SK-N-SH (cell line): ENCODE data around the gene RNF223. TPM values are rescaled to one million over a fixed set of nuclear protein-coding genes. Genes with fewer than 3 reads are reported as not detected.

Experiments
- CTCF ChIA-PET: fragments of 300-600, 350-600 bp; formaldehyde crosslinking; extraction: SDS; loops from one replicate; lab custom pipeline; 2021; lab: Yijun Ruan, JAX
- POLR2A ChIA-PET: fragments of 350-600 bp; sonication (Branson Sonifier 250); formaldehyde crosslinking; extraction: SDS; loops from one replicate; lab custom pipeline; 2020; ENCODE audit warnings: antibody characterized with exemption, inconsistent platforms; lab: Yijun Ruan, JAX
- DNase-seq: peaks from one replicate; pipeline ENCODE4 v3.0.0; 2012
- H2AFZ ChIP-seq: fragments of 200-600 bp; sonication (generic); 2 replicates; pipeline ENCODE4 v1.8.1; 2016; ENCODE audit warnings: antibody characterized with exemption, mild to moderate bottlenecking, low read depth
- H3F3A ChIP-seq: fragments of 200-600 bp; sonication (generic); replicated peaks from 2 replicates; pipeline ENCODE3; 2016; ENCODE audit warnings: antibody characterized with exemption, mild to moderate bottlenecking; ENCODE audit not compliant: insufficient read depth
- H3K27ac ChIP-seq, 2 experiments: fragments of 200-500 bp in 1 of 2; fragments of 200-600 bp in 1 of 2; sonication (Bioruptor generic) in 1 of 2; sonication (generic), shearing (Covaris generic) in 1 of 2; 2 replicates each; pipeline versions ENCODE4 v1.5.1 to v1.6.1; 2014 to 2016; ENCODE audit warnings: low read depth in 2 of 2, inconsistent platforms in 1 of 2, low read length in 1 of 2, mild to moderate bottlenecking in 1 of 2, mixed read lengths in 1 of 2
- H3K27me3 ChIP-seq: fragments of 200-600 bp; sonication (generic), shearing (Covaris generic); 2 replicates; pipeline ENCODE4 v1.6.1; 2016; ENCODE audit warnings: mixed run types; ENCODE audit not compliant: insufficient read depth
- H3K36me3 ChIP-seq, 2 experiments: fragments of 200-500 bp in 1 of 2; fragments of 200-600 bp in 1 of 2; sonication (Bioruptor generic) in 1 of 2; sonication (generic) in 1 of 2; replicated peaks in 1 of 2; 2 replicates each; pipeline versions ENCODE3 to v1.5.1; 2014 to 2016; ENCODE audit warnings: low read length in 1 of 2, mild to moderate bottlenecking in 1 of 2; ENCODE audit not compliant: insufficient read depth in 2 of 2, control insufficient read depth in 1 of 2
- H3K4me1 ChIP-seq, 2 experiments: fragments of 200-500 bp in 1 of 2; fragments of 200-600 bp in 1 of 2; sonication (Bioruptor generic) in 1 of 2; sonication (generic), shearing (Covaris generic) in 1 of 2; 2 replicates each; pipeline versions ENCODE4 v1.5.1 to v1.6.1; 2014 to 2016; ENCODE audit warnings: low read depth in 1 of 2, low read length in 1 of 2, mixed run types in 1 of 2; ENCODE audit not compliant: insufficient read depth in 2 of 2, control insufficient read depth in 1 of 2
- H3K4me2 ChIP-seq: fragments of 200-600 bp; sonication (generic), shearing (Covaris generic); 2 replicates; pipeline ENCODE4 v1.6.1; 2017; ENCODE audit warnings: mixed run types
- H3K4me3 ChIP-seq, 2 experiments: fragments of 200-500 bp in 1 of 2; fragments of 200-600 bp in 1 of 2; sonication (Bioruptor generic) in 1 of 2; sonication (generic), shearing (Covaris generic) in 1 of 2; 2 replicates each; pipeline versions ENCODE4 v1.5.1 to v1.8.1; 2014 to 2016; ENCODE audit warnings: low read depth in 2 of 2, inconsistent platforms in 1 of 2, low read length in 1 of 2, mild to moderate bottlenecking in 1 of 2, mixed read lengths in 1 of 2, moderate library complexity in 1 of 2
- H3K79me2 ChIP-seq: fragments of 200-600 bp; sonication (generic); 2 replicates; pipeline ENCODE4 v1.8.1; 2017; ENCODE audit warnings: mild to moderate bottlenecking; ENCODE audit not compliant: insufficient read depth
- H3K9ac ChIP-seq: fragments of 200-600 bp; sonication (generic); 2 replicates; pipeline ENCODE4 v1.6.1; 2017; ENCODE audit warnings: mixed run types
- H3K9me2 ChIP-seq: fragments of 200-600 bp; sonication (generic); 2 replicates; pipeline ENCODE4 v1.6.1; 2017; ENCODE audit warnings: mixed run types
- H3K9me3 ChIP-seq: fragments of 200-600 bp; sonication (generic); 2 replicates; pipeline ENCODE4 v1.6.1; 2017; ENCODE audit warnings: mixed run types, mild to moderate bottlenecking, moderate library complexity
- H4K20me1 ChIP-seq: fragments of 200-600 bp; sonication (generic); 2 replicates; pipeline ENCODE4 v1.6.1; 2017; ENCODE audit warnings: mild to moderate bottlenecking, mixed run types; ENCODE audit not compliant: insufficient read depth
- EZH2phosphoT487 ChIP-seq: fragments of 200-600 bp; sonication (generic); IDR thresholded peaks from 2 replicates; pipeline ENCODE4 v1.6.1; 2017; ENCODE audit warnings: low read depth, mixed run types, mild to moderate bottlenecking, antibody characterized with exemption, moderate library complexity, borderline replicate concordance
- MEF2A ChIP-seq: IDR thresholded peaks from 2 replicates; pipeline ENCODE4 v1.4.0; 2012; ENCODE audit warnings: low read depth, borderline replicate concordance
- RAD21 ChIP-seq: IDR thresholded peaks from 2 replicates; pipeline ENCODE4 v1.6.1; 2012; ENCODE audit warnings: mild to moderate bottlenecking, low read length
- TCF12 ChIP-seq: IDR thresholded peaks from 2 replicates; pipeline ENCODE4 v1.4.0; 2012
- TEAD4 ChIP-seq: IDR thresholded peaks from 2 replicates; pipeline ENCODE4 v1.4.0; 2012; ENCODE audit warnings: mild to moderate bottlenecking, borderline replicate concordance; ENCODE audit not compliant: insufficient read depth
- WGBS: methylation state at CpG from one replicate; pipeline ENCODE4 v1.1.6; 2017; ENCODE audit warnings: low lambda C conversion rate; 5-methylcytosine and 5-hydroxymethylcytosine counted together
- polyA plus RNA-seq, 3 experiments: library from polyadenylated mRNA; depleted of rRNA; stranded (reverse); fragments of >200 nt; gene quantifications; 2 replicates each; pipeline ENCODE4 v1.2.3, GENCODE V29; 2012
- TF ChIP-seq, protein P1 (sequence below): fragments of 200-600 bp; sonication (generic); IDR thresholded peaks from 2 replicates; pipeline ENCODE4 v1.6.1; 2017; ENCODE audit warnings: antibody characterized with exemption, mild to moderate bottlenecking, moderate library complexity
- TF ChIP-seq, protein P2 (sequence below): IDR thresholded peaks from 2 replicates; pipeline ENCODE4 v1.4.0; 2012; ENCODE audit warnings: low read depth, borderline replicate concordance
- TF ChIP-seq, protein P3 (sequence below): IDR thresholded peaks from 2 replicates; pipeline ENCODE4 v1.4.0; 2012; ENCODE audit warnings: low read depth
- TF ChIP-seq, protein P4 (sequence below): fragments of 150-350 bp; IDR thresholded peaks from 2 replicates; pipeline ENCODE4 v1.6.1; 2017; ENCODE audit warnings: antibody characterized with exemption, low read length, low read depth, borderline replicate concordance

Gene RNF223
- polyA plus RNA-seq, 1 of the 3 experiments (the other 2 are of a cell fraction) = not detected

DNA sequence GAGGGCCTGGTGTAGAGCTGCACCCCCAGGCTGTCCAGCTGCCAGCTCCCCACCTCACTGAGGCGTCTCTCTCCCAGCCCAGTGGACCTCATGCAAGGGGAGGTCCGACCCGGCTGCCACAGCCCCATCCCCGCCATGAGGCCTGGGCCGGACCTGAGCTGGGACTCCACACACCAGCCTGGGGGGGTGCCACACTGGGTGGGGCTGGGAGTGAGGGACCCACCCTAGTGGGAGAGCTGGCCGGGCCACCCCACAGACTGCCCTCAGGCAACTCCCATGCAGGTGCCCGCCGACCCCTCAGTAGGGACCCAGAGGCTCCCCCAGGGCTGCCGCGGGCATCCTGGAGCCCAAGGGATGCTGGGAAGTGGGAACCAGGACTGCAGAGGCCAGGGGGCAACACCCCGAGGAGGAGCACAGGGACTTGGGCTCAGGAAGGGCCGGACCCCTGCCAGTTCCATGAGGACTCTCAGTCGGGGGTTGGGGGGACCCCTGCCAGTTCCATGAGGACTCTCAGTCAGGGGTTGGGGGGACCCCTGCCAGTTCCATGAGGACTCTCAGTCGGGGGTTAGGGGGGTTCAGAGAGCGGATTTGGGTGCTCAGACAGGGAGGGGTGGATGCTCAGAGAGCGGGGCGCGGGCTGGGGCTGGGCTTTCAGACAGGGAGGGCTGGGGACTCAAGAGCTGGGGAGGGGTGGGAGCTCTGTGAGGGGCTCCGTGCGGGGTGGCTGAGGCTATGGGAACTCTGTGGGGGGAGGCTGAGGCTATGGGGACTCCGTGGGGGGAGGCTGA lies 1.2 kb upstream of the RNF223 start:
- H3K4me1 ChIP-seq = peaks cover 4 to 10% of the 10 kb centered on the region in 2 experiments; a peak in 2 of 4 replicates
- DNase-seq = peak; percentile 34
- no peak overlapping the region for H3K4me2 ChIP-seq
- H3K9ac ChIP-seq = no peak overlapping the region
- H3K9me3 ChIP-seq = no peaks in the 10 kb centered on the region
- WGBS = 23% methylated on average over 11 of the region's 21 CpGs
- no peaks in the 10 kb centered on the region for H3K9me2 ChIP-seq
- no peak overlapping the region for H2AFZ ChIP-seq
- no peaks in the 10 kb centered on the region for H4K20me1 ChIP-seq
- H3F3A ChIP-seq = no peaks in the 10 kb centered on the region
- ChIA-PET CTCF (interaction anchor here (1.3 to 2.4 kb wide), 4 partner anchors 11 to 47 kb away, joined by 4 to 15 read pairs (median 7); no protein-coding TSS in a partner anchor), POLR2A (interaction anchor here (0.6 kb wide), 1 partner anchor 143 kb away, joined by 3 read pairs; no protein-coding TSS in a partner anchor)
- no peaks in the 10 kb centered on the region for H3K79me2 ChIP-seq
- H3K4me3 ChIP-seq = no peak overlapping the region
- no peak overlapping the region for H3K27ac ChIP-seq
- peaks cover 21% of the 10 kb centered on the region for H3K27me3 ChIP-seq
- TF ChIP-seq, protein P1, sequence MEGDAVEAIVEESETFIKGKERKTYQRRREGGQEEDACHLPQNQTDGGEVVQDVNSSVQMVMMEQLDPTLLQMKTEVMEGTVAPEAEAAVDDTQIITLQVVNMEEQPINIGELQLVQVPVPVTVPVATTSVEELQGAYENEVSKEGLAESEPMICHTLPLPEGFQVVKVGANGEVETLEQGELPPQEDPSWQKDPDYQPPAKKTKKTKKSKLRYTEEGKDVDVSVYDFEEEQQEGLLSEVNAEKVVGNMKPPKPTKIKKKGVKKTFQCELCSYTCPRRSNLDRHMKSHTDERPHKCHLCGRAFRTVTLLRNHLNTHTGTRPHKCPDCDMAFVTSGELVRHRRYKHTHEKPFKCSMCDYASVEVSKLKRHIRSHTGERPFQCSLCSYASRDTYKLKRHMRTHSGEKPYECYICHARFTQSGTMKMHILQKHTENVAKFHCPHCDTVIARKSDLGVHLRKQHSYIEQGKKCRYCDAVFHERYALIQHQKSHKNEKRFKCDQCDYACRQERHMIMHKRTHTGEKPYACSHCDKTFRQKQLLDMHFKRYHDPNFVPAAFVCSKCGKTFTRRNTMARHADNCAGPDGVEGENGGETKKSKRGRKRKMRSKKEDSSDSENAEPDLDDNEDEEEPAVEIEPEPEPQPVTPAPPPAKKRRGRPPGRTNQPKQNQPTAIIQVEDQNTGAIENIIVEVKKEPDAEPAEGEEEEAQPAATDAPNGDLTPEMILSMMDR = no peak
- TF ChIP-seq EZH2phosphoT487 (no peak), TCF12 (no peak), TEAD4 (no peak), RAD21 (no peak), MEF2A (no peak)
- TF ChIP-seq, protein P2, sequence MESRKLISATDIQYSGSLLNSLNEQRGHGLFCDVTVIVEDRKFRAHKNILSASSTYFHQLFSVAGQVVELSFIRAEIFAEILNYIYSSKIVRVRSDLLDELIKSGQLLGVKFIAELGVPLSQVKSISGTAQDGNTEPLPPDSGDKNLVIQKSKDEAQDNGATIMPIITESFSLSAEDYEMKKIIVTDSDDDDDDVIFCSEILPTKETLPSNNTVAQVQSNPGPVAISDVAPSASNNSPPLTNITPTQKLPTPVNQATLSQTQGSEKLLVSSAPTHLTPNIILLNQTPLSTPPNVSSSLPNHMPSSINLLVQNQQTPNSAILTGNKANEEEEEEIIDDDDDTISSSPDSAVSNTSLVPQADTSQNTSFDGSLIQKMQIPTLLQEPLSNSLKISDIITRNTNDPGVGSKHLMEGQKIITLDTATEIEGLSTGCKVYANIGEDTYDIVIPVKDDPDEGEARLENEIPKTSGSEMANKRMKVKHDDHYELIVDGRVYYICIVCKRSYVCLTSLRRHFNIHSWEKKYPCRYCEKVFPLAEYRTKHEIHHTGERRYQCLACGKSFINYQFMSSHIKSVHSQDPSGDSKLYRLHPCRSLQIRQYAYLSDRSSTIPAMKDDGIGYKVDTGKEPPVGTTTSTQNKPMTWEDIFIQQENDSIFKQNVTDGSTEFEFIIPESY = no peak
- TF ChIP-seq, protein P3, sequence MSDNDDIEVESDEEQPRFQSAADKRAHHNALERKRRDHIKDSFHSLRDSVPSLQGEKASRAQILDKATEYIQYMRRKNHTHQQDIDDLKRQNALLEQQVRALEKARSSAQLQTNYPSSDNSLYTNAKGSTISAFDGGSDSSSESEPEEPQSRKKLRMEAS = no peak
- TF ChIP-seq, protein P4, sequence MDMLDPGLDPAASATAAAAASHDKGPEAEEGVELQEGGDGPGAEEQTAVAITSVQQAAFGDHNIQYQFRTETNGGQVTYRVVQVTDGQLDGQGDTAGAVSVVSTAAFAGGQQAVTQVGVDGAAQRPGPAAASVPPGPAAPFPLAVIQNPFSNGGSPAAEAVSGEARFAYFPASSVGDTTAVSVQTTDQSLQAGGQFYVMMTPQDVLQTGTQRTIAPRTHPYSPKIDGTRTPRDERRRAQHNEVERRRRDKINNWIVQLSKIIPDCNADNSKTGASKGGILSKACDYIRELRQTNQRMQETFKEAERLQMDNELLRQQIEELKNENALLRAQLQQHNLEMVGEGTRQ = no peak
- H3K36me3 ChIP-seq = no peaks in the 10 kb centered on the region
